HCT116 (cell line): ENCODE results near the gene ZCCHC17.

ENCODE experiments used
- CTCF ChIP-seq, 3 experiments: fragments of 200-600 bp in 1 of 3; sonication (generic) in 1 of 3; IDR thresholded peaks in 2 of 3; conservative IDR thresholded peaks in 1 of 3; 2 replicates each; pipeline ENCODE4 v1.5.1; 2012 to 2017; ENCODE audit warnings: low read depth in 2 of 3, low read length in 2 of 3, antibody characterized with exemption in 1 of 3, borderline replicate concordance in 1 of 3, control low read depth in 1 of 3, mild to moderate bottlenecking in 1 of 3, mixed read lengths in 1 of 3, mixed run types in 1 of 3, moderate library complexity in 1 of 3; ENCODE audit not compliant: insufficient read depth in 1 of 3
- EZH2 ChIP-seq: fragments of 200-600 bp; sonication (generic); IDR thresholded peaks from 2 replicates; pipeline ENCODE4 v1.6.1; 2017; ENCODE audit warnings: antibody characterized with exemption, mixed run types
- YY1 ChIP-seq: IDR thresholded peaks from 2 replicates; pipeline ENCODE4 v1.6.1; 2011; ENCODE audit warnings: low read length, low read depth, moderate library complexity, mild to moderate bottlenecking; ENCODE audit not compliant: insufficient replicate concordance; ENCODE audit errors: extremely low read depth

DNA sequence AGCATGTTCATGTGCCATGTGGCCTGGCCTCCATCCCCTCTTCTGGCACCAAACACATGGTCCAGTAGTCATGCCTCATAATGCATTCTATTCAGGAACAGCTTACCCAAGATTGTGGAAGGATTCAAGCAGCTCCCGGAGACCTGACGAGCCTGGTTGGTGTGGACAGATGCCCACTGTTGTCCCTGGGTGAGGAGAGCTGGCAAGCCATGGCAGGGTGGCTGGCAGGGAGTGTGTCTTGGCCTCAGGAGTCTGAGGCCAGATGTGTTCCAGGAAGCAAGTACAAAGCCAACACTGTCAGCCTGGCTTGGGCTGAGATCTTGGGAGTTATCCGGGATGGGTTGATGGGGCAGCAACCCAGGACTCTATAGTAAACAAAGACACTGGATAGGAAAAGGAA is 83.3 kb downstream of the ZCCHC17 start:
- TF ChIP-seq CTCF (IDR thresholded peaks at IDR 0.05 in 2 of 3, conservative IDR thresholded peaks at IDR 0.05 in 1 of 3; ENCODE audit: borderline replicate concordance in 1 of 3, insufficient read depth in 1 of 3, low read depth in 2 of 3, low read length in 2 of 3), result no peak
- no peak for TF ChIP-seq YY1
- TF ChIP-seq EZH2, result no peak
